HepG2 (cell line): ENCODE results near the gene UQCRC1. TPM values are rescaled to one million over a fixed set of nuclear protein-coding genes. Genes with fewer than 3 reads are reported as not detected.

Source experiments
- DZIP1 ChIP-seq: sonication (generic); formaldehyde crosslinking; IDR thresholded peaks from 2 replicates; pipeline ENCODE4 v1.5.0; 2020; ENCODE audit warnings: mild to moderate bottlenecking, missing genetic modification reagents
- ELF3 ChIP-seq: IDR thresholded peaks from 2 replicates; pipeline ENCODE4 v1.6.1; 2016; ENCODE audit warnings: missing genetic modification reagents, missing compliant biosample characterization
- ELK4 ChIP-seq: sonication (generic); formaldehyde crosslinking; IDR thresholded peaks from 2 replicates; pipeline ENCODE4 v1.9.0; 2021; ENCODE audit warnings: missing genetic modification reagents, borderline replicate concordance
- HOXA3 ChIP-seq: sonication (generic); formaldehyde crosslinking; IDR thresholded peaks from 2 replicates; pipeline ENCODE4 v1.5.0; 2020; ENCODE audit warnings: missing genetic modification reagents
- MED1 ChIP-seq: sonication (generic); formaldehyde crosslinking; IDR thresholded peaks from 2 replicates; pipeline ENCODE4 v1.4.0; 2020; ENCODE audit warnings: missing genetic modification reagents
- MXD4 ChIP-seq: IDR thresholded peaks from 2 replicates; pipeline ENCODE4 v1.6.1; 2016; ENCODE audit warnings: mild to moderate bottlenecking, missing biosample characterization, missing genetic modification reagents
- NONO ChIP-seq, 2 experiments: fragments of 450-650 bp in 1 of 2; sonication (generic) in 1 of 2; formaldehyde crosslinking in 1 of 2; IDR thresholded peaks in 1 of 2; conservative IDR thresholded peaks in 1 of 2; 2 replicates each; pipeline versions ENCODE4 v1.6.1 to v1.8.0; 2017 to 2022; ENCODE audit warnings: mild to moderate bottlenecking in 1 of 2, missing genetic modification reagents in 1 of 2, moderate library complexity in 1 of 2
- PRDM15 ChIP-seq: sonication (generic); formaldehyde crosslinking; IDR thresholded peaks from 2 replicates; pipeline ENCODE4 v1.4.0; 2020; ENCODE audit warnings: missing genetic modification reagents
- REST ChIP-seq, 2 experiments: IDR thresholded peaks; 2 replicates each; pipeline ENCODE4 v1.6.1; 2011 to 2012; ENCODE audit warnings: low read length in 2 of 2, borderline replicate concordance in 1 of 2, low read depth in 1 of 2, mild to moderate bottlenecking in 1 of 2, moderate library complexity in 1 of 2
- SAFB2 ChIP-seq: sonication (generic); formaldehyde crosslinking; IDR thresholded peaks from 2 replicates; pipeline ENCODE4 v1.5.1; 2020; ENCODE audit warnings: missing genetic modification reagents, low read depth, mild to moderate bottlenecking, borderline replicate concordance
- SP5 ChIP-seq: IDR thresholded peaks from 2 replicates; pipeline ENCODE4 v1.6.1; 2016; ENCODE audit warnings: low read depth, borderline replicate concordance
- TBX2 ChIP-seq: sonication (generic); formaldehyde crosslinking; IDR thresholded peaks from 2 replicates; pipeline ENCODE4 v1.5.0; 2020; ENCODE audit warnings: missing genetic modification reagents, mild to moderate bottlenecking, borderline replicate concordance
- TCF7L2 ChIP-seq: IDR thresholded peaks from 2 replicates; pipeline ENCODE4 v1.6.1; 2011; ENCODE audit warnings: mild to moderate bottlenecking, low read depth, low read length, moderate library complexity
- ZBTB7B ChIP-seq: sonication (generic); formaldehyde crosslinking; IDR thresholded peaks from 2 replicates; pipeline ENCODE4 v1.4.0; 2020; ENCODE audit warnings: missing genetic modification reagents
- ZFY ChIP-seq: sonication (generic); formaldehyde crosslinking; IDR thresholded peaks from 2 replicates; pipeline ENCODE4 v1.4.0; 2020; ENCODE audit warnings: missing genetic modification reagents
- ZNF138 ChIP-seq: sonication (generic); formaldehyde crosslinking; IDR thresholded peaks from 2 replicates; pipeline ENCODE4 v1.5.0; 2020; ENCODE audit warnings: mild to moderate bottlenecking, low read depth, missing genetic modification reagents
- polyA plus RNA-seq, 8 experiments: library from polyadenylated mRNA; depleted of rRNA in 3 of 8; stranded (reverse) in 7 of 8; unstranded in 1 of 8; fragments of >200 nt; fragmentation: Illumina TruSeq in 4 of 8; extraction: Trizol in 4 of 8; gene quantifications; 2 replicates each; pipeline versions ENCODE4 v1.2.1 to v1.2.3, GENCODE V29; 2011 to 2016; ENCODE audit warnings: low read depth in 4 of 8, missing spikeins in 1 of 8, mixed read lengths in 1 of 8; ENCODE audit not compliant: insufficient read depth in 1 of 8
- total RNA-seq, 5 experiments: library from RNA; depleted of rRNA; stranded (reverse); fragments of >200 nt; fragmentation: Illumina TruSeq; extraction: Trizol; gene quantifications; 2 replicates each; pipeline ENCODE4 v1.2.3, GENCODE V29; 2016; ENCODE audit warnings: low read depth in 1 of 5

UQCRC1 gene
- total and polyA plus RNA-seq, 2 of the 13 experiments (the other 11 are each of a cell fraction or from before 2014, with no cell fraction given): 316 to 680 TPM

GRCh38 chr3:48656061-48656840 lies 46.8 kb upstream of the UQCRC1 start (continued):
- TF ChIP-seq TBX2 (CRISPR knock-in tag): 0 out of 2 replicates have a peak, but pooled peaks have one; percentile 49
- peak; percentile 44; the same call in 1 of the 2 replicates for TF ChIP-seq MED1 (CRISPR knock-in tag)
- TF ChIP-seq DZIP1 (CRISPR knock-in tag): no peak
- TF ChIP-seq ZBTB7B (CRISPR knock-in tag): peak; percentile 41; the same call in 1 of the 2 replicates
- TF ChIP-seq ZFY: peak; percentile 58; the same call in 1 of the 2 replicates
- no peak for TF ChIP-seq ELK4 (CRISPR knock-in tag)
- TF ChIP-seq MXD4 (CRISPR knock-in tag): 0 out of 2 replicates have a peak, but pooled peaks have one; percentile 28
- peak; percentile 53 for TF ChIP-seq HOXA3
- no peak for TF ChIP-seq TCF7L2
- no peak for TF ChIP-seq NONO (IDR thresholded peaks at IDR 0.05)
- peak; percentile 33; the same call in 1 of the 2 replicates for TF ChIP-seq NONO (CRISPR knock-in tag; conservative IDR thresholded peaks at IDR 0.05)
- TF ChIP-seq ELF3 (CRISPR knock-in tag): 0 out of 2 replicates have a peak, but pooled peaks have one; percentile 10
- TF ChIP-seq ZNF138 (CRISPR knock-in tag): 0 out of 2 replicates have a peak, but pooled peaks have one; percentile 52
- TF ChIP-seq REST (IDR thresholded peaks at IDR 0.05; ENCODE audit: borderline replicate concordance in 1 of 2, low read depth in 1 of 2, low read length in 2 of 2): no peak
- peak; percentile 27; the same call in 1 of the 2 replicates for TF ChIP-seq SP5 (CRISPR knock-in tag)
- no peak for TF ChIP-seq PRDM15 (CRISPR knock-in tag)
- TF ChIP-seq SAFB2 (CRISPR knock-in tag): 0 out of 2 replicates have a peak, but pooled peaks have one; percentile 13
